ENCODE data around the gene EFEMP2. TPM values are rescaled to one million over a fixed set of nuclear protein-coding genes. Genes with fewer than 3 reads are reported as not detected.

EFEMP2 gene
- total and polyA plus RNA-seq, 10 of the 15 experiments (the other 5 are each of a cell fraction or from before 2014, with no cell fraction given) = 0.24 to 13.2 (median 1.3) TPM; not detected in 1

DNA sequence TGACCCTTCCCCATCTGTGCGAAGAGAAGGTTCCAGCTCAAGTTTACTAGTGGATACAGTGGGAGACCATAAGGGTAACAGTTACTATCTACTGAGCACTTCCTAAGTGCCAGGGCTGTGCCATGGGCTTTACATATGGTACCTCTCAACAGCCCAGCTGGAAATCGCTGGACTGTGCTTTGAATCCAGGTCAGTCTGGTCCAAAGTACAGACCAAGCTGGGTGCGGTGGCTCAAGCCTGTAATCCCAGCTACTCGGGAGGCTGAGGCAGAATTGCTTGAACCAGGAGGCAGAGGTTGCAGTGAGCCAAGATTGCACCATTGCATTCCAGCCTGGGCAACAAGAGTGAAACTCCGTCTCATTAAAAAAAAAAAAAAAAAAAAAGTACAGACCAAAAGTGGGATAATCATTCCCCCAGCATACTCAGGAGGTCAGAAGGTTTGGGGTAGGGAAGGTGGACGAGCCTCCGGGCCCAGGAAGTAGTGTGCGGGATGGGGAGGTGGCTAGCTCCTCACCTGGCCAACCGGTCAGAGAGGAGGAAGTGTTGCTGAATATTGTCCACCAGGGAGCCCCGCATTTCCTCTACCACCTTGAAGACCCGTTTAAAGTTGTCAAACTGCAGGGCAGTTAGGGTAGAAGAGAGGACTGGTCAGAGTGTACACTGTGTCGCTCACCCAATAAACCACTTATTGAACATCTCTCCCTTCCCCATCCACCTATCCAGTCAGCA is 13.4 kb upstream of the EFEMP2 start:
- Histone ChIP-seq H3K36me3 (ENCODE audit: control insufficient read depth in 2 of 2, insufficient read depth in 2 of 2, low read length in 1 of 2) (peaks cover 12 to 25% of the 10 kb centered on the region in 2 experiments), H3K4me3 (no peak overlapping the region), H4K20me1 (ENCODE audit: control insufficient read depth, insufficient read depth) (no peaks in the 10 kb centered on the region), H3K9me3 (replicated peaks; ENCODE audit: control insufficient read depth, insufficient read depth, low read length) (no peaks in the 10 kb centered on the region), H3K4me1 (ENCODE audit: control insufficient read depth, insufficient read depth, low read length) (peaks cover 26% of the 10 kb centered on the region), H3K79me2 (ENCODE audit: control insufficient read depth, insufficient read depth, low read length) (peaks cover 26% of the 10 kb centered on the region), H3K27ac (ENCODE audit: control insufficient read depth, insufficient read depth) (no peak overlapping the region), H3K9ac (ENCODE audit: control insufficient read depth, insufficient read depth, low read length) (no peak overlapping the region), H3K27me3 (replicated peaks in 1 of 2; ENCODE audit: control insufficient read depth in 2 of 2, insufficient read depth in 2 of 2, low read length in 1 of 2) (no peaks in the 10 kb centered on the region), H2AFZ (ENCODE audit: control insufficient read depth, low read depth, low read length) (no peak overlapping the region), H3K4me2 (ENCODE audit: control insufficient read depth, insufficient read depth) (no peak overlapping the region)
- ChIA-PET RAD21 (ENCODE audit: unreplicated experiment) (interaction anchor here (0.9 to 4.1 kb wide), 10 partner anchors 12 to 174 kb away, joined by 4 to 40 read pairs (median 8); partner anchors contain the start of genes KAT5 and MUS81), POLR2A (interaction anchor here (0.7 to 4.0 kb wide), 5 partner anchors 12 to 77 kb away, joined by 3 to 33 read pairs (median 5); partner anchors contain the start of genes CFL1 and MUS81), CTCF (interaction anchor here (0.7 to 11.0 kb wide), 33 partner anchors 10 to 160 kb away, joined by 3 to 167 read pairs (median 9); partner anchors contain the start of genes AP5B1, CFL1, EFEMP2 and FOSL1), SMC1A (ENCODE audit: uncharacterized antibody, unreplicated experiment) (interaction anchor here (0.7 to 2.7 kb wide), 11 partner anchors 8 to 174 kb away, joined by 3 to 28 read pairs (median 7); partner anchors contain the start of genes KAT5 and MUS81)
- intact Hi-C loops (cut with micrococcal nuclease; ENCODE audit: unreplicated experiment) = no loop called here
- ATAC-seq (no peak), DNase-seq (ENCODE audit: low read depth, low spot score) (no peak), FAIRE-seq (no peak)
- in situ Hi-C loops (cut with MboI) = no loop called here
- WGBS (ENCODE audit: insufficient coverage, insufficient replicate concordance, low lambda C conversion rate, missing lambda C conversion rate) = 82% methylated on average over 11 of the region's 12 CpGs
- no TSS peak for BruUV-seq (replicated peaks)
- TF ChIP-seq NFIC (IDR thresholded peaks at IDR 0.05; ENCODE audit: low read depth, low read length) (no peak), YBX1 (IDR thresholded peaks at IDR 0.05) (no peak), CREB1 (IDR thresholded peaks at IDR 0.05; ENCODE audit: low read depth) (no peak), ZNF622 (IDR thresholded peaks at IDR 0.05) (no peak), SMARCA5 (IDR thresholded peaks at IDR 0.05) (no peak), SIX5 (IDR thresholded peaks at IDR 0.05; ENCODE audit: low read depth, low read length, severe bottlenecking) (no peak), RAD21 (IDR thresholded peaks at IDR 0.05; ENCODE audit: insufficient read depth, low read depth, low read length) (no peak), MXI1 (IDR thresholded peaks at IDR 0.05; ENCODE audit: low read depth, low read length) (no peak), NR2F1 (conservative IDR thresholded peaks at IDR 0.05) (no peak), TARDBP (IDR thresholded peaks at IDR 0.05; ENCODE audit: borderline replicate concordance) (no peak), KDM1A (IDR thresholded peaks at IDR 0.05; ENCODE audit: borderline replicate concordance) (no peak), TCF12 (IDR thresholded peaks at IDR 0.05; ENCODE audit: low read depth, low read length) (no peak), ZBED1 (IDR thresholded peaks at IDR 0.05; ENCODE audit: borderline replicate concordance) (no peak)
- TF ChIP-seq, protein P1, sequence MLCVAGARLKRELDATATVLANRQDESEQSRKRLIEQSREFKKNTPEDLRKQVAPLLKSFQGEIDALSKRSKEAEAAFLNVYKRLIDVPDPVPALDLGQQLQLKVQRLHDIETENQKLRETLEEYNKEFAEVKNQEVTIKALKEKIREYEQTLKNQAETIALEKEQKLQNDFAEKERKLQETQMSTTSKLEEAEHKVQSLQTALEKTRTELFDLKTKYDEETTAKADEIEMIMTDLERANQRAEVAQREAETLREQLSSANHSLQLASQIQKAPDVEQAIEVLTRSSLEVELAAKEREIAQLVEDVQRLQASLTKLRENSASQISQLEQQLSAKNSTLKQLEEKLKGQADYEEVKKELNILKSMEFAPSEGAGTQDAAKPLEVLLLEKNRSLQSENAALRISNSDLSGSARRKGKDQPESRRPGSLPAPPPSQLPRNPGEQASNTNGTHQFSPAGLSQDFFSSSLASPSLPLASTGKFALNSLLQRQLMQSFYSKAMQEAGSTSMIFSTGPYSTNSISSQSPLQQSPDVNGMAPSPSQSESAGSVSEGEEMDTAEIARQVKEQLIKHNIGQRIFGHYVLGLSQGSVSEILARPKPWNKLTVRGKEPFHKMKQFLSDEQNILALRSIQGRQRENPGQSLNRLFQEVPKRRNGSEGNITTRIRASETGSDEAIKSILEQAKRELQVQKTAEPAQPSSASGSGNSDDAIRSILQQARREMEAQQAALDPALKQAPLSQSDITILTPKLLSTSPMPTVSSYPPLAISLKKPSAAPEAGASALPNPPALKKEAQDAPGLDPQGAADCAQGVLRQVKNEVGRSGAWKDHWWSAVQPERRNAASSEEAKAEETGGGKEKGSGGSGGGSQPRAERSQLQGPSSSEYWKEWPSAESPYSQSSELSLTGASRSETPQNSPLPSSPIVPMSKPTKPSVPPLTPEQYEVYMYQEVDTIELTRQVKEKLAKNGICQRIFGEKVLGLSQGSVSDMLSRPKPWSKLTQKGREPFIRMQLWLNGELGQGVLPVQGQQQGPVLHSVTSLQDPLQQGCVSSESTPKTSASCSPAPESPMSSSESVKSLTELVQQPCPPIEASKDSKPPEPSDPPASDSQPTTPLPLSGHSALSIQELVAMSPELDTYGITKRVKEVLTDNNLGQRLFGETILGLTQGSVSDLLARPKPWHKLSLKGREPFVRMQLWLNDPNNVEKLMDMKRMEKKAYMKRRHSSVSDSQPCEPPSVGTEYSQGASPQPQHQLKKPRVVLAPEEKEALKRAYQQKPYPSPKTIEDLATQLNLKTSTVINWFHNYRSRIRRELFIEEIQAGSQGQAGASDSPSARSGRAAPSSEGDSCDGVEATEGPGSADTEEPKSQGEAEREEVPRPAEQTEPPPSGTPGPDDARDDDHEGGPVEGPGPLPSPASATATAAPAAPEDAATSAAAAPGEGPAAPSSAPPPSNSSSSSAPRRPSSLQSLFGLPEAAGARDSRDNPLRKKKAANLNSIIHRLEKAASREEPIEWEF (IDR thresholded peaks at IDR 0.05; ENCODE audit: insufficient replicate concordance, low read depth, low read length) = no peak
- TF ChIP-seq, protein P2, sequence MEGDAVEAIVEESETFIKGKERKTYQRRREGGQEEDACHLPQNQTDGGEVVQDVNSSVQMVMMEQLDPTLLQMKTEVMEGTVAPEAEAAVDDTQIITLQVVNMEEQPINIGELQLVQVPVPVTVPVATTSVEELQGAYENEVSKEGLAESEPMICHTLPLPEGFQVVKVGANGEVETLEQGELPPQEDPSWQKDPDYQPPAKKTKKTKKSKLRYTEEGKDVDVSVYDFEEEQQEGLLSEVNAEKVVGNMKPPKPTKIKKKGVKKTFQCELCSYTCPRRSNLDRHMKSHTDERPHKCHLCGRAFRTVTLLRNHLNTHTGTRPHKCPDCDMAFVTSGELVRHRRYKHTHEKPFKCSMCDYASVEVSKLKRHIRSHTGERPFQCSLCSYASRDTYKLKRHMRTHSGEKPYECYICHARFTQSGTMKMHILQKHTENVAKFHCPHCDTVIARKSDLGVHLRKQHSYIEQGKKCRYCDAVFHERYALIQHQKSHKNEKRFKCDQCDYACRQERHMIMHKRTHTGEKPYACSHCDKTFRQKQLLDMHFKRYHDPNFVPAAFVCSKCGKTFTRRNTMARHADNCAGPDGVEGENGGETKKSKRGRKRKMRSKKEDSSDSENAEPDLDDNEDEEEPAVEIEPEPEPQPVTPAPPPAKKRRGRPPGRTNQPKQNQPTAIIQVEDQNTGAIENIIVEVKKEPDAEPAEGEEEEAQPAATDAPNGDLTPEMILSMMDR (IDR thresholded peaks at IDR 0.05 in 2 of 3, conservative IDR thresholded peaks at IDR 0.05 in 1 of 3; ENCODE audit: control insufficient read depth in 2 of 3, extremely low read depth in 1 of 3, insufficient read depth in 1 of 3, low read depth in 3 of 3, low read length in 3 of 3) = no peak
- TF ChIP-seq, protein P3, sequence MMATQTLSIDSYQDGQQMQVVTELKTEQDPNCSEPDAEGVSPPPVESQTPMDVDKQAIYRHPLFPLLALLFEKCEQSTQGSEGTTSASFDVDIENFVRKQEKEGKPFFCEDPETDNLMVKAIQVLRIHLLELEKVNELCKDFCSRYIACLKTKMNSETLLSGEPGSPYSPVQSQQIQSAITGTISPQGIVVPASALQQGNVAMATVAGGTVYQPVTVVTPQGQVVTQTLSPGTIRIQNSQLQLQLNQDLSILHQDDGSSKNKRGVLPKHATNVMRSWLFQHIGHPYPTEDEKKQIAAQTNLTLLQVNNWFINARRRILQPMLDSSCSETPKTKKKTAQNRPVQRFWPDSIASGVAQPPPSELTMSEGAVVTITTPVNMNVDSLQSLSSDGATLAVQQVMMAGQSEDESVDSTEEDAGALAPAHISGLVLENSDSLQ (IDR thresholded peaks at IDR 0.05) = no peak

All from GM12878 (cell line).